HCT116 (cell line): ENCODE data around the gene SPSB1. TPM values are rescaled to one million over a fixed set of nuclear protein-coding genes. Genes with fewer than 3 reads are reported as not detected.

Experiments
- ATAC-seq: fragments of 200-7000 bp; cut with Tn5 transposase; 2 replicates; pipeline ENCODE4 v1.9.1; 2020; ENCODE audit warnings: mild to moderate bottlenecking, moderate library complexity
- BruUV-seq: library from RNA; stranded (reverse); fragments of 400-500 nt; replicated peaks from 2 replicates; lab custom pipeline; 2021; lab: Mats Ljungman, UMichigan
- CTCF ChIA-PET: fragments of 300-600 bp; sonication (Branson Sonifier 250); formaldehyde crosslinking; loops from one replicate; lab custom pipeline; 2021; ENCODE audit warnings: antibody characterized with exemption; lab: Charles Lee
- POLR2A ChIA-PET: fragments of 300-600, 350-600 bp; sonication (Branson Sonifier 250); formaldehyde crosslinking; loops from one replicate; lab custom pipeline; 2021; ENCODE audit warnings: antibody characterized with exemption; lab: Charles Lee
- RAD21 ChIA-PET, 2 experiments: fragments of 300-600 bp; sonication (Branson Sonifier 250); formaldehyde crosslinking; loops; one replicate each; lab custom pipeline; 2023; ENCODE audit warnings: low total read pairs in 2 of 2; ENCODE audit not compliant: uncharacterized antibody in 2 of 2, unreplicated experiment in 2 of 2, low non-redundant PET in 1 of 2; lab: Charles Lee
- DNase-seq: peaks from one replicate; pipeline ENCODE4 v3.0.0-alpha.2; 2010; ENCODE audit warnings: low read depth, low spot score
- H2AFZ ChIP-seq: fragments of 200-600 bp; shearing (Covaris generic), sonication (generic); 2 replicates; pipeline ENCODE4 v1.6.1; 2017; ENCODE audit warnings: low read depth, mixed run types, mixed read lengths, antibody characterized with exemption, low read length; ENCODE audit not compliant: poor library complexity, severe bottlenecking
- H3K27ac ChIP-seq: 2 replicates; pipeline ENCODE4 v1.5.1; 2012; ENCODE audit warnings: low read depth, low read length
- H3K27me3 ChIP-seq: fragments of 200-600 bp; sonication (generic); 2 replicates; pipeline ENCODE4 v1.6.1; 2016; ENCODE audit warnings: mixed run types, low read length, mixed read lengths; ENCODE audit not compliant: insufficient read depth
- H3K36me3 ChIP-seq, 2 experiments: fragments of 200-500 bp in 1 of 2; fragments of 200-600 bp in 1 of 2; sonication (Bioruptor generic) in 1 of 2; sonication (generic) in 1 of 2; 2 replicates each; pipeline versions ENCODE4 v1.5.1 to v1.6.1; 2014 to 2016; ENCODE audit warnings: low read length in 2 of 2, inconsistent platforms in 1 of 2, mixed read lengths in 1 of 2, mixed run types in 1 of 2; ENCODE audit not compliant: insufficient read depth in 2 of 2, control insufficient read depth in 1 of 2
- H3K4me1 ChIP-seq, 2 experiments: fragments of 200-600 bp in 1 of 2; sonication (generic) in 1 of 2; 2 replicates each; pipeline versions ENCODE4 v1.5.1 to v1.6.1; 2012 to 2017; ENCODE audit warnings: low read length in 2 of 2, inconsistent platforms in 1 of 2, mild to moderate bottlenecking in 1 of 2, mixed read lengths in 1 of 2, mixed run types in 1 of 2, moderate library complexity in 1 of 2; ENCODE audit not compliant: insufficient read depth in 2 of 2, control insufficient read depth in 1 of 2
- H3K4me2 ChIP-seq: fragments of 200-600 bp; sonication (generic); 2 replicates; pipeline ENCODE4 v1.6.1; 2017; ENCODE audit warnings: mixed run types, low read length, mixed read lengths
- H3K4me3 ChIP-seq, 2 experiments: fragments of 200-600 bp in 1 of 2; sonication (generic) in 1 of 2; replicated peaks in 1 of 2; 2 replicates each; pipeline ENCODE4 v1.5.1; 2011 to 2016; ENCODE audit warnings: low read length in 2 of 2, control low read depth in 1 of 2, low read depth in 1 of 2, mild to moderate bottlenecking in 1 of 2, mixed read lengths in 1 of 2, mixed run types in 1 of 2
- H3K79me2 ChIP-seq: fragments of 200-600 bp; sonication (generic); 2 replicates; pipeline ENCODE4 v1.6.1; 2017; ENCODE audit warnings: mild to moderate bottlenecking, mixed run types, low read length, moderate library complexity, mixed read lengths; ENCODE audit not compliant: insufficient read depth
- H3K9ac ChIP-seq: fragments of 200-600 bp; sonication (generic); 2 replicates; pipeline ENCODE4 v1.6.1; 2016; ENCODE audit warnings: low read length, mixed read lengths
- H3K9me2 ChIP-seq: fragments of 200-600 bp; sonication (generic), shearing (Covaris generic); 2 replicates; pipeline ENCODE4 v1.6.1; 2017; ENCODE audit warnings: mixed run types, mild to moderate bottlenecking, moderate library complexity; ENCODE audit not compliant: insufficient read depth
- H3K9me3 ChIP-seq, 2 experiments: fragments of 200-500 bp in 1 of 2; fragments of 200-600 bp in 1 of 2; sonication (Bioruptor generic) in 1 of 2; sonication (generic) in 1 of 2; 2 replicates each; pipeline ENCODE4 v1.6.1; 2014 to 2017; ENCODE audit warnings: low read length in 2 of 2, mixed read lengths in 2 of 2, inconsistent platforms in 1 of 2, low read depth in 1 of 2, mild to moderate bottlenecking in 1 of 2, mixed run types in 1 of 2, moderate library complexity in 1 of 2; ENCODE audit not compliant: control insufficient read depth in 1 of 2, insufficient read depth in 1 of 2
- H4K20me1 ChIP-seq: fragments of 200-600 bp; sonication (generic), shearing (Covaris generic); 2 replicates; pipeline ENCODE4 v1.6.1; 2017; ENCODE audit warnings: mixed run types, mild to moderate bottlenecking, moderate library complexity; ENCODE audit not compliant: insufficient read depth
- CEBPB ChIP-seq: IDR thresholded peaks from 2 replicates; pipeline ENCODE4 v1.6.1; 2012; ENCODE audit warnings: low read depth
- CTCF ChIP-seq, 3 experiments: fragments of 200-600 bp in 1 of 3; sonication (generic) in 1 of 3; IDR thresholded peaks in 2 of 3; conservative IDR thresholded peaks in 1 of 3; 2 replicates each; pipeline ENCODE4 v1.5.1; 2012 to 2017; ENCODE audit warnings: low read depth in 2 of 3, low read length in 2 of 3, antibody characterized with exemption in 1 of 3, borderline replicate concordance in 1 of 3, control low read depth in 1 of 3, mild to moderate bottlenecking in 1 of 3, mixed read lengths in 1 of 3, mixed run types in 1 of 3, moderate library complexity in 1 of 3; ENCODE audit not compliant: insufficient read depth in 1 of 3
- EGR1 ChIP-seq: IDR thresholded peaks from 2 replicates; pipeline ENCODE4 v1.6.1; 2012; ENCODE audit warnings: low read depth
- ELF1 ChIP-seq: IDR thresholded peaks from 2 replicates; pipeline ENCODE4 v1.6.1; 2012; ENCODE audit warnings: low read depth, borderline replicate concordance
- POLR2A ChIP-seq: IDR thresholded peaks from 2 replicates; pipeline ENCODE4 v1.7.0; 2011; ENCODE audit warnings: borderline replicate concordance; ENCODE audit not compliant: insufficient read depth, insufficient read length; ENCODE audit errors: extremely low read depth
- POLR2AphosphoS5 ChIP-seq: IDR thresholded peaks from 2 replicates; pipeline ENCODE4 v1.6.1; 2011; ENCODE audit warnings: mild to moderate bottlenecking, low read depth, low read length, moderate library complexity
- RAD21 ChIP-seq: IDR thresholded peaks from 2 replicates; pipeline ENCODE4 v1.6.1; 2012; ENCODE audit warnings: low read depth, mild to moderate bottlenecking
- TCF7L2 ChIP-seq: IDR thresholded peaks from 2 replicates; pipeline ENCODE4 v1.7.0; 2011; ENCODE audit warnings: borderline replicate concordance, inconsistent platforms; ENCODE audit not compliant: insufficient read depth, insufficient read length; ENCODE audit errors: extremely low read depth
- YY1 ChIP-seq: IDR thresholded peaks from 2 replicates; pipeline ENCODE4 v1.6.1; 2011; ENCODE audit warnings: low read length, low read depth, moderate library complexity, mild to moderate bottlenecking; ENCODE audit not compliant: insufficient replicate concordance; ENCODE audit errors: extremely low read depth
- ZBTB33 ChIP-seq: IDR thresholded peaks from 2 replicates; pipeline ENCODE4 v1.6.1; 2011; ENCODE audit warnings: mild to moderate bottlenecking, low read length, moderate library complexity; ENCODE audit not compliant: insufficient replicate concordance; ENCODE audit errors: extremely low read depth
- intact Hi-C: fragments of 100-400 bp; cut with micrococcal nuclease; formaldehyde crosslinking; loops from 2 replicates; pipeline ENCODE4 v1.10.0; 2022
- total RNA-seq: library from RNA; stranded (reverse); gene quantifications from one replicate; pipeline ENCODE4 v1.2.1, GENCODE V29; 2021; ENCODE audit not compliant: unreplicated experiment

Gene SPSB1
- total RNA-seq, 1 experiment from 2014 or later, result 10.8 TPM

DNA sequence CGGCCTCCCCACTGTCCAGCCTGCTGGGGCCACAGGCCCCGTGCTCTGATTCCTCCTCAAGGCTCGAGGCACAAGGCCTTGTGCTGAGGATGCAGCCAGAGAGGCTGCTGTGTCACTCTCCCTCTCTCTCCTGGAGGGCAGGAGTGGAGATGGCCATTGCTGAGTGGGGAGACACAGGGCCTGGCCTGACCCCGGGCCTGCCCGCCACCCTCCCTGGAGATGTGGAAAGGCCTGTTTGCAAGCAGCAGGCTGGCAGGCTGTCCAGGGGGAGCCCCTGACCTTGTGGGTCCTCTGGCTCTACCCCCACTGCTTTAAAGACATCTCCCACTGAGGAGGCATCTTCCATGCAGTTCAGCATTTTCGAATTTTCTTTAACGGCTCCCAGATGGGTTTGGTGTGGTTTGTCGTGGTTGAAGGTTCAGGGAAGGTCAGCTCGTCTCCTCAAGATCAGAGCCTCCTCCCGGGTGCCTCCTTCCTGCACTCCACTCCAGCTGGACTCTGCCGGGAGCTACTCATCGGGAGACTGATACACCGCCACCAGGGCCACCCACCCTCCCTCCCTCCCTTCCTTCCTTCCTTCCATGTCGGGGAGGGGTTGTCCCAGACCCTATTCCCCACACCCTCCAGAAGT, 69.1 kb downstream of the SPSB1 start:
- Histone ChIP-seq H3K79me2 (no peaks in the 10 kb centered on the region; the same call in 1 of the 2 replicates), H3K4me3 (no peak overlapping the region), H3K4me2 (no peak overlapping the region), H3K4me1 (no peaks in the 10 kb centered on the region), H4K20me1 (no peaks in the 10 kb centered on the region), H3K27me3 (no peaks in the 10 kb centered on the region), H3K9me2 (no peaks in the 10 kb centered on the region), H3K36me3 (no peaks in the 10 kb centered on the region; a peak in 1 of 4 replicates), H2AFZ (no peak overlapping the region), H3K9ac (no peak overlapping the region), H3K27ac (no peak overlapping the region), H3K9me3 (no peaks in the 10 kb centered on the region)
- no peak for TF ChIP-seq POLR2AphosphoS5
- no peak for DNase-seq
- BruUV-seq, result no TSS peak
- ChIA-PET POLR2A (no interaction called here), RAD21 (no interaction called here), CTCF (no interaction called here)
- no peak for ATAC-seq
- intact Hi-C loops, result no loop called here

- ChIA-PET POLR2A (no interaction called here), CTCF (no interaction called here), RAD21 (no interaction called here)
- no peak overlapping the region for H3K4me3 ChIP-seq
- DNase-seq (no peak), ATAC-seq (no peak)
- H3K36me3 ChIP-seq, result no peaks in the 10 kb centered on the region; a peak in 1 of 4 replicates
- no peaks in the 10 kb centered on the region for H3K9me2 ChIP-seq
- no peaks in the 10 kb centered on the region for H3K4me1 ChIP-seq
- no peaks in the 10 kb centered on the region for H3K9me3 ChIP-seq
- H4K20me1 ChIP-seq, result no peaks in the 10 kb centered on the region
- no peak overlapping the region for H2AFZ ChIP-seq
- no peaks in the 10 kb centered on the region; the same call in 1 of the 2 replicates for H3K79me2 ChIP-seq
- BruUV-seq, result no TSS peak
- H3K27ac ChIP-seq, result no peak overlapping the region
- intact Hi-C loops, result no loop called here
- no peaks in the 10 kb centered on the region for H3K27me3 ChIP-seq
- no peak overlapping the region for H3K4me2 ChIP-seq
- no peak for TF ChIP-seq ELF1
- no peak for TF ChIP-seq POLR2AphosphoS5
- no peak for TF ChIP-seq ZBTB33
- TF ChIP-seq POLR2A, result no peak
- TF ChIP-seq RAD21, result no peak
- no peak for TF ChIP-seq YY1
- TF ChIP-seq CEBPB, result no peak
- TF ChIP-seq EGR1, result no peak
- TF ChIP-seq TCF7L2, result no peak
- TF ChIP-seq CTCF (IDR thresholded peaks at IDR 0.05 in 2 of 3, conservative IDR thresholded peaks at IDR 0.05 in 1 of 3; ENCODE audit: borderline replicate concordance in 1 of 3, insufficient read depth in 1 of 3, low read depth in 2 of 3, low read length in 2 of 3), result no peak
- H3K9ac ChIP-seq, result no peak overlapping the region
Observed at GRCh38 chr1:9362488-9362887, 69.8 kb downstream of the SPSB1 start.
